Ascending aorta (tissue), 2 donors: ENCODE measurements around the gene RAD51B. TPM values are rescaled to one million over a fixed set of nuclear protein-coding genes. Genes with fewer than 3 reads are reported as not detected.

Experiments used
- DNase-seq, 2 donors: peaks; one replicate each; pipeline ENCODE4 v3.0.0-alpha.2; 2019; ENCODE audit warnings: low spot score in 2 of 2
- H3K27ac ChIP-seq, 2 donors: fragments of 200-600 bp; sonication (generic); one replicate each; pipeline ENCODE4 v1.5.1; 2016 to 2017; ENCODE audit warnings: mild to moderate bottlenecking in 1 of 2
- H3K27me3 ChIP-seq: fragments of 200-600 bp; sonication (generic); one replicate; pipeline ENCODE4 v1.5.1; 2017
- H3K36me3 ChIP-seq, 2 donors: fragments of 200-600 bp; sonication (generic); one replicate each; pipeline ENCODE4 v1.5.1; 2016
- H3K4me1 ChIP-seq, 2 donors: fragments of 200-600 bp; sonication (generic); one replicate each; pipeline ENCODE4 v1.5.1; 2016 to 2017; ENCODE audit warnings: mild to moderate bottlenecking in 1 of 2
- H3K4me3 ChIP-seq, 2 donors: fragments of 200-600 bp; sonication (generic); one replicate each; pipeline ENCODE4 v1.5.1; 2016 to 2017; ENCODE audit warnings: mild to moderate bottlenecking in 1 of 2
- H3K9me3 ChIP-seq, 2 donors: fragments of 200-600 bp; sonication (generic); one replicate each; pipeline ENCODE4 v1.5.1; 2016
- CTCF ChIP-seq, 3 experiments: fragments of 200-600 bp in 2 of 3; fragments of 450-650 bp in 1 of 3; sonication (generic) in 2 of 3; IDR thresholded peaks; one replicate each; pipeline ENCODE4 v1.5.1; 2016 to 2019; ENCODE audit warnings: antibody characterized with exemption in 3 of 3, mild to moderate bottlenecking in 1 of 3, moderate library complexity in 1 of 3
- intact Hi-C: fragments of 100-400 bp; cut with DNase I; formaldehyde crosslinking; loops from one replicate; pipeline ENCODE4 v1.15.1; 2023
- total RNA-seq: library from RNA; depleted of rRNA; stranded (reverse); fragments of >200 nt; gene quantifications from one replicate; pipeline ENCODE4 v1.1.0, GENCODE V29; 2016

Gene RAD51B
- total RNA-seq, 1 donor from 2014 or later, result not detected

GRCh38 chr14:68468437-68469207 lies 649.0 kb downstream of the RAD51B start:
- Histone ChIP-seq H3K36me3 (no peaks in the 10 kb centered on the region), H3K27ac (no peak overlapping the region), H3K9me3 (no peaks in the 10 kb centered on the region), H3K27me3 (no peaks in the 10 kb centered on the region), H3K4me3 (no peak overlapping the region), H3K4me1 (peaks cover 3 to 20% of the 10 kb centered on the region in 2 donors)
- DNase-seq, result no peak
- intact Hi-C loops, result loop anchor here (5.0 kb wide), 2 partner anchors 44 to 319 kb away; no protein-coding TSS in a partner anchor
- TF ChIP-seq CTCF (IDR thresholded peaks at IDR 0.05), result no peak

- H3K9me3 ChIP-seq, result no peaks in the 10 kb centered on the region
- DNase-seq, result no peak
- no peak for TF ChIP-seq CTCF (IDR thresholded peaks at IDR 0.05)
- no peak overlapping the region for H3K27ac ChIP-seq
- H3K27me3 ChIP-seq, result no peaks in the 10 kb centered on the region
- H3K4me1 ChIP-seq, result peaks cover 3 to 20% of the 10 kb centered on the region in 2 donors
- no peak overlapping the region for H3K4me3 ChIP-seq
- H3K36me3 ChIP-seq, result no peaks in the 10 kb centered on the region
- intact Hi-C loops, result loop anchor here (5.0 kb wide), 2 partner anchors 43 to 318 kb away; no protein-coding TSS in a partner anchor
Observed at GRCh38 chr14:68469208-68469713, 649.7 kb downstream of the RAD51B start.

- H3K4me1 ChIP-seq, result peaks cover 2 to 14% of the 10 kb centered on the region in 2 donors
- no peak for DNase-seq
- H3K9me3 ChIP-seq, result no peaks in the 10 kb centered on the region
- no peaks in the 10 kb centered on the region for H3K36me3 ChIP-seq
- H3K27ac ChIP-seq, result no peak overlapping the region
- intact Hi-C loops, result no loop called here
- H3K27me3 ChIP-seq, result no peaks in the 10 kb centered on the region
- no peak overlapping the region for H3K4me3 ChIP-seq
- TF ChIP-seq CTCF (IDR thresholded peaks at IDR 0.05), result no peak
Observed at GRCh38 chr14:68470361-68470760, 650.8 kb downstream of the RAD51B start.

- no peak for TF ChIP-seq CTCF (IDR thresholded peaks at IDR 0.05)
- H3K27me3 ChIP-seq, result no peaks in the 10 kb centered on the region
- H3K4me3 ChIP-seq, result no peak overlapping the region
- H3K4me1 ChIP-seq, result peaks cover 0 to 11% of the 10 kb centered on the region in 2 donors
- intact Hi-C loops, result no loop called here
- H3K36me3 ChIP-seq, result no peaks in the 10 kb centered on the region
- H3K27ac ChIP-seq, result no peak overlapping the region
- DNase-seq, result no peak
- H3K9me3 ChIP-seq, result no peaks in the 10 kb centered on the region
Observed at GRCh38 chr14:68471029-68471963, 651.7 kb downstream of the RAD51B start.

- Histone ChIP-seq H3K27ac (no peak overlapping the region), H3K4me1 (peaks cover 0 to 5% of the 10 kb centered on the region in 2 donors), H3K36me3 (no peaks in the 10 kb centered on the region), H3K4me3 (no peak overlapping the region), H3K27me3 (no peaks in the 10 kb centered on the region), H3K9me3 (no peaks in the 10 kb centered on the region)
- TF ChIP-seq CTCF (IDR thresholded peaks at IDR 0.05), result no peak
- intact Hi-C loops, result no loop called here
- no peak for DNase-seq
Observed at GRCh38 chr14:68471964-68472508, 652.5 kb downstream of the RAD51B start.
